CD4-positive, alpha-beta T cell (primary cell): ENCODE results near the gene ARL5C. TPM values are rescaled to one million over a fixed set of nuclear protein-coding genes. Genes with fewer than 3 reads are reported as not detected.

ENCODE experiments used
- ATAC-seq: fragments of 200-7000 bp; cut with Tn5 transposase; one replicate; pipeline ENCODE4 v1.10.0; 2022; ENCODE audit warnings: mild to moderate bottlenecking; ENCODE audit not compliant: poor library complexity
- CTCF ChIA-PET: fragments of 350-600 bp; sonication (Branson Sonifier 250); formaldehyde crosslinking; loops from one replicate; lab custom pipeline; 2021; ENCODE audit warnings: antibody characterized with exemption, inconsistent platforms; lab: Charles Lee
- POLR2A ChIA-PET: fragments of 350-600 bp; sonication (Branson Sonifier 250); formaldehyde crosslinking; loops from one replicate; lab custom pipeline; 2021; ENCODE audit warnings: antibody characterized with exemption, inconsistent platforms; lab: Charles Lee
- DNase-seq, 14 experiments: peaks; one replicate each; pipeline ENCODE4 v3.0.0-alpha.2; 2013 to 2020; ENCODE audit warnings: mixed read lengths in 2 of 14
- H3K27ac ChIP-seq, 2 donors: one replicate each; pipeline versions ENCODE4 v1.5.1 to v1.7.0; 2013; ENCODE audit warnings: low read length in 2 of 2, low read depth in 1 of 2, mild to moderate bottlenecking in 1 of 2
- H3K27me3 ChIP-seq, 2 experiments: 1 replicate in 1 of 2; 2 replicates in 1 of 2; pipeline versions ENCODE4 v1.6.1 to v1.7.0; 2013; ENCODE audit warnings: low read length in 2 of 2, control low read depth in 1 of 2, mild to moderate bottlenecking in 1 of 2, moderate library complexity in 1 of 2; ENCODE audit not compliant: insufficient read depth in 2 of 2, control insufficient read depth in 1 of 2
- H3K36me3 ChIP-seq: one replicate; pipeline ENCODE4 v1.6.1; 2013; ENCODE audit warnings: low read length, control low read depth; ENCODE audit not compliant: insufficient read depth
- H3K4me1 ChIP-seq: one replicate; pipeline ENCODE4 v1.6.1; 2013; ENCODE audit warnings: low read length, control low read depth; ENCODE audit not compliant: insufficient read depth
- H3K4me3 ChIP-seq: one replicate; pipeline ENCODE4 v1.5.1; 2013; ENCODE audit warnings: mild to moderate bottlenecking, low read length, moderate library complexity
- H3K9me3 ChIP-seq, 2 experiments: 1 replicate in 1 of 2; 2 replicates in 1 of 2; pipeline versions ENCODE4 v1.6.1 to v1.7.0; 2013; ENCODE audit warnings: low read length in 2 of 2, mild to moderate bottlenecking in 2 of 2, control low read depth in 1 of 2, moderate library complexity in 1 of 2; ENCODE audit not compliant: control insufficient read depth in 1 of 2, insufficient read depth in 1 of 2
- H3K27ac Mint-ChIP-seq: one replicate; pipeline ENCODE4 v1.8.0; 2020; ENCODE audit warnings: mixed read lengths
- H3K27me3 Mint-ChIP-seq: one replicate; pipeline ENCODE4 v1.8.0; 2021; ENCODE audit warnings: mixed read lengths
- H3K36me3 Mint-ChIP-seq: one replicate; pipeline ENCODE4 v1.8.0; 2021; ENCODE audit warnings: low read depth, mixed read lengths
- H3K4me1 Mint-ChIP-seq: one replicate; pipeline ENCODE4 v1.8.0; 2021; ENCODE audit warnings: low read depth, mixed read lengths
- H3K4me3 Mint-ChIP-seq: one replicate; pipeline ENCODE4 v1.8.0; 2020; ENCODE audit warnings: mild to moderate bottlenecking, mixed read lengths
- H3K9me3 Mint-ChIP-seq: one replicate; pipeline ENCODE4 v1.8.0; 2020; ENCODE audit warnings: mixed read lengths
- intact Hi-C, 2 experiments: fragments of 100-400 bp; cut with DNase I in 1 of 2; cut with micrococcal nuclease in 1 of 2; formaldehyde crosslinking; loops; one replicate each; pipeline versions ENCODE4 v1.15.1 to v1.9.0; 2023 to 2025; cut with DNase I, micrococcal nuclease
- total RNA-seq, 174 experiments: library from RNA in 2 of 174; stranded (reverse) in 2 of 174; gene quantifications; one replicate each; pipeline ENCODE4 v1.2.3 and lab custom pipeline; 2021 to 2026
- TF ChIP-seq, protein P1 (sequence below): fragments of 200-600 bp; IDR thresholded peaks from one replicate; pipeline ENCODE4 v1.8.0; 2022; ENCODE audit warnings: antibody characterized with exemption, mild to moderate bottlenecking

Gene ARL5C
- total RNA-seq, 2 experiments from 2014 or later = not detected

DNA sequence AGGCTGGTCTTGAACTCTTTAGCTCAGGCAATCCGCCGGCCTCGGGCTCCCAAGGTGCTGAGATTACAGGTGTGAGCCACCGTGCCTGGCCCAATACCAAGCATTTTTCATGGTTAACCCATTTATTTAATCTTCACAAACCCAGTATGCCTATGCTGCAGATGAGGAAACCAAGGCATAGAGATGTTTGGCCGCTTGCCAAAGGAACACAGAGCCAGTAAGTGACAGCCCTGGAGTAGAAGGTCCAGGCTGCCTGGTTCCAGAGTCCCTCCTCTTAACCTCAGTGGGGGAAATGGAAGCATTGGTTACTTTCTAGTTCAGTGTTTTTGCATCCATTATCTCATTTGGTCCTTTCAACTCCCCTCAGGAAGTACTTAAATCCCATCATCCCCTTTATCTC is 15.3 kb upstream of the ARL5C start:
- Histone ChIP-seq H3K4me1 (no peaks in the 10 kb centered on the region), H3K36me3 (peaks cover 46% of the 10 kb centered on the region), H3K27ac (no peak overlapping the region), H3K9me3 (no peaks in the 10 kb centered on the region), H3K4me3 (no peak overlapping the region), H3K27me3 (no peaks in the 10 kb centered on the region)
- ATAC-seq = no peak
- no peak overlapping the region for H3K4me3 Mint-ChIP-seq
- H3K27ac Mint-ChIP-seq = no peak overlapping the region
- ChIA-PET POLR2A (no interaction called here), CTCF (interaction anchor here (1.2 kb wide), 1 partner anchor 50 kb away, joined by 3 read pairs; no protein-coding TSS in a partner anchor)
- TF ChIP-seq, protein P1, sequence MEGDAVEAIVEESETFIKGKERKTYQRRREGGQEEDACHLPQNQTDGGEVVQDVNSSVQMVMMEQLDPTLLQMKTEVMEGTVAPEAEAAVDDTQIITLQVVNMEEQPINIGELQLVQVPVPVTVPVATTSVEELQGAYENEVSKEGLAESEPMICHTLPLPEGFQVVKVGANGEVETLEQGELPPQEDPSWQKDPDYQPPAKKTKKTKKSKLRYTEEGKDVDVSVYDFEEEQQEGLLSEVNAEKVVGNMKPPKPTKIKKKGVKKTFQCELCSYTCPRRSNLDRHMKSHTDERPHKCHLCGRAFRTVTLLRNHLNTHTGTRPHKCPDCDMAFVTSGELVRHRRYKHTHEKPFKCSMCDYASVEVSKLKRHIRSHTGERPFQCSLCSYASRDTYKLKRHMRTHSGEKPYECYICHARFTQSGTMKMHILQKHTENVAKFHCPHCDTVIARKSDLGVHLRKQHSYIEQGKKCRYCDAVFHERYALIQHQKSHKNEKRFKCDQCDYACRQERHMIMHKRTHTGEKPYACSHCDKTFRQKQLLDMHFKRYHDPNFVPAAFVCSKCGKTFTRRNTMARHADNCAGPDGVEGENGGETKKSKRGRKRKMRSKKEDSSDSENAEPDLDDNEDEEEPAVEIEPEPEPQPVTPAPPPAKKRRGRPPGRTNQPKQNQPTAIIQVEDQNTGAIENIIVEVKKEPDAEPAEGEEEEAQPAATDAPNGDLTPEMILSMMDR = no peak
- DNase-seq = no peak
- intact Hi-C loops = no loop called here
- no peaks in the 10 kb centered on the region for H3K4me1 Mint-ChIP-seq
- H3K36me3 Mint-ChIP-seq = peaks cover 55% of the 10 kb centered on the region
- no peaks in the 10 kb centered on the region for H3K27me3 Mint-ChIP-seq
- H3K9me3 Mint-ChIP-seq = no peaks in the 10 kb centered on the region

DNA sequence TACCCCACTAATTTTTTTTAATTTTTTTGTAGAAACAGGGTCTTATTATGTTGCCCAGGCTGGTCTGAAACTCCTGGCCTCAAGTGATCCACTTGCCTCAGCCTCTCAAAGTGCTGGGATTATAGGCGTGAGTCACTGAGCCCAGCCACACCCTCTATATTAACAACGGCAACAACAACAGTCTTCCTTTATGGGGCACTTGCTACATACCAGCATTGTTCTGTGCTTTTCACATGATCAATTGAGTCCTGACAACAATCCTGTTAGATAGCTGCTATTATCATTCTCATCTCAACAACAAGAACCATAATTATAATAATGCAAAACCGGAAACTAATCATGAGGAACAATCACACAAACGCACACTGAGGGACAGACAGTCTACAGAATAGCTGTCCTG is 12.6 kb upstream of the ARL5C start:
- Histone ChIP-seq H3K4me1 (peaks cover 10% of the 10 kb centered on the region), H3K4me3 (no peak overlapping the region), H3K27me3 (no peaks in the 10 kb centered on the region), H3K36me3 (peaks cover 35% of the 10 kb centered on the region), H3K27ac (no peak overlapping the region), H3K9me3 (no peaks in the 10 kb centered on the region)
- ATAC-seq (no peak), DNase-seq (no peak)
- H3K9me3 Mint-ChIP-seq = no peaks in the 10 kb centered on the region
- H3K36me3 Mint-ChIP-seq = peaks cover 43% of the 10 kb centered on the region
- ChIA-PET POLR2A (no interaction called here), CTCF (interaction anchor here (1.4 to 1.9 kb wide), 2 partner anchors 14 to 196 kb away, joined by 3 to 6 read pairs; no protein-coding TSS in a partner anchor)
- peaks cover 9% of the 10 kb centered on the region for H3K4me1 Mint-ChIP-seq
- intact Hi-C loops = no loop called here
- H3K4me3 Mint-ChIP-seq = no peak overlapping the region
- H3K27ac Mint-ChIP-seq = no peak overlapping the region
- TF ChIP-seq, protein P1 = no peak
- no peaks in the 10 kb centered on the region for H3K27me3 Mint-ChIP-seq

GRCh38 chr17:39177256-39177655 is 11.3 kb upstream of the ARL5C start:
- no peaks in the 10 kb centered on the region for H3K27me3 Mint-ChIP-seq
- TF ChIP-seq, protein P1 = no peak
- no peaks in the 10 kb centered on the region for H3K27me3 ChIP-seq
- ChIA-PET POLR2A (no interaction called here), CTCF (interaction anchor here (1.4 to 4.3 kb wide), 3 partner anchors 13 to 194 kb away, joined by 3 to 47 read pairs (median 6); no protein-coding TSS in a partner anchor)
- peaks cover 17% of the 10 kb centered on the region for H3K4me1 Mint-ChIP-seq
- ATAC-seq = no peak
- H3K36me3 Mint-ChIP-seq = peaks cover 33% of the 10 kb centered on the region
- peaks cover 20% of the 10 kb centered on the region for H3K4me1 ChIP-seq
- peaks cover 26% of the 10 kb centered on the region for H3K36me3 ChIP-seq
- no peak overlapping the region for H3K4me3 Mint-ChIP-seq
- H3K27ac ChIP-seq = no peak overlapping the region
- no peak for DNase-seq
- H3K27ac Mint-ChIP-seq = no peak overlapping the region
- H3K4me3 ChIP-seq = no peak overlapping the region
- H3K9me3 ChIP-seq = no peaks in the 10 kb centered on the region
- intact Hi-C loops = no loop called here
- H3K9me3 Mint-ChIP-seq = no peaks in the 10 kb centered on the region
